Transverse colon (tissue), 4 donors: ENCODE results near the gene TMEM92. TPM values are rescaled to one million over a fixed set of nuclear protein-coding genes. Genes with fewer than 3 reads are reported as not detected.

Experiments
- DNase-seq: peaks from one replicate; pipeline ENCODE4 v3.0.0-alpha.2; 2019
- H3K27ac ChIP-seq, 4 donors: fragments of 200-600 bp; sonication (generic); 2 replicates each; pipeline ENCODE4 v1.5.1; 2016 to 2018; ENCODE audit warnings: inconsistent platforms in 4 of 4
- H3K27me3 ChIP-seq: fragments of 200-600 bp; sonication (generic); 2 replicates; pipeline ENCODE4 v1.5.1; 2017; ENCODE audit warnings: inconsistent platforms
- H3K36me3 ChIP-seq, 4 donors: fragments of 200-600 bp; sonication (generic); 2 replicates each; pipeline ENCODE4 v1.5.1; 2017 to 2019; ENCODE audit warnings: inconsistent platforms in 4 of 4
- H3K4me1 ChIP-seq, 4 donors: fragments of 200-600 bp; sonication (generic); 2 replicates each; pipeline ENCODE4 v1.5.1; 2017 to 2020; ENCODE audit warnings: inconsistent platforms in 4 of 4
- H3K4me3 ChIP-seq, 4 donors: fragments of 200-600 bp; sonication (generic); 1 replicate in 1 of 4; 2 replicates in 3 of 4; pipeline versions ENCODE4 v1.5.1 to v1.6.1; 2017 to 2019; ENCODE audit warnings: inconsistent platforms in 4 of 4
- H3K9me3 ChIP-seq, 2 donors: fragments of 200-600 bp; sonication (generic); 2 replicates each; pipeline ENCODE4 v1.5.1; 2017 to 2019; ENCODE audit warnings: inconsistent platforms in 2 of 2
- EP300 ChIP-seq: sonication (generic); formaldehyde crosslinking; IDR thresholded peaks from one replicate; pipeline ENCODE4 v1.6.1; 2017; ENCODE audit warnings: antibody characterized with exemption, low read depth
- POLR2A ChIP-seq: fragments of 450-650 bp; IDR thresholded peaks from one replicate; pipeline ENCODE4 v1.6.1; 2016; ENCODE audit warnings: antibody characterized with exemption, mild to moderate bottlenecking, moderate library complexity
- POLR2AphosphoS5 ChIP-seq, 3 donors: sonication (generic); formaldehyde crosslinking; IDR thresholded peaks; one replicate each; pipeline ENCODE4 v1.6.1; 2016; ENCODE audit warnings: antibody characterized with exemption in 3 of 3
- WGBS, 2 donors: methylation state at CpG; one replicate each; pipeline ENCODE4 v1.1.5; 2018; ENCODE audit warnings: low coverage in 1 of 2; 5-methylcytosine and 5-hydroxymethylcytosine counted together
- in situ Hi-C, 4 donors: fragments of 200-750 bp; cut with MboI; loops; one replicate each; pipeline versions ENCODE4 v1.15.0 to v1.15.1; 2017; ENCODE audit warnings: low sequenced_read_pairs in 3 of 4, low pct_ligation_motif_present in 1 of 4, low pct_unique_long_range_greater_than_20kb in 1 of 4
- intact Hi-C: fragments of 100-400 bp; cut with DNase I; formaldehyde crosslinking; loops from one replicate; pipeline ENCODE4 v1.15.1; 2023; ENCODE audit warnings: low total_unique reads
- total RNA-seq, 4 donors: library from RNA; depleted of rRNA; stranded (reverse); fragments of >200 nt; gene quantifications; one replicate each; pipeline ENCODE4 v1.1.0, GENCODE V29; 2016
- TF ChIP-seq, protein P1 (sequence below), 5 experiments: fragments of 200-600 bp in 3 of 5; fragments of 450-650 bp in 2 of 5; sonication (generic) in 3 of 5; IDR thresholded peaks; 1 replicate in 2 of 5; 2 replicates in 3 of 5; pipeline ENCODE4 v1.5.1; 2016 to 2017; ENCODE audit warnings: antibody characterized with exemption in 5 of 5, inconsistent platforms in 3 of 5, mild to moderate bottlenecking in 2 of 5, moderate library complexity in 1 of 5

TMEM92 gene
- total RNA-seq, 4 donors from 2014 or later, result 1.9 to 3.7 TPM; not detected in 2

DNA sequence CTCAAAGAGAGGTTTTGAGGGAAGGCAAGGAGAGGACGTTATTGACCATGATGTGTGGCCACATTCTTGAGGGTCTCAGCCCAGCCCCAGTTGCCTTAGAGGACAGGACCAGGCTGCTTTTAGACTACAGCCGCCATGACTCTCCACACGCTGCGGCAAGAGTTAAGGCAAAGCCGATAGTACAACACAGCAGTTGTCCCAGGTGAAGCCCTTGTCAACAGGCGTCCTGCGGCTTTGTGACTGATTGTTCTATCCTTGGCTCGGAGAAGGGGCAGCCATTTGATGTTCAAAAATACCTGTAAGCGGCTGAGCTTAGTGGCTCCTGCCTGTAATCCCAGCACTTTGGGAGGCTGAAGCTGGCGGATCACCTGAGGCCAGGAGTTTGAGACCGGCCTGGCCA lies 28.8 kb downstream of the TMEM92 start:
- peaks cover 0 to 16% (median 11%) of the 10 kb centered on the region in 4 donors for H3K4me1 ChIP-seq
- no peaks in the 10 kb centered on the region for H3K36me3 ChIP-seq
- in situ Hi-C loops, result no loop called here
- intact Hi-C loops, result no loop called here
- no peak overlapping the region for H3K27ac ChIP-seq
- no peak for DNase-seq
- WGBS, 2 donors, result 86 to 93% methylated on average over 1 to 11 of the region's 11 CpGs
- no peak overlapping the region for H3K4me3 ChIP-seq
- no peaks in the 10 kb centered on the region for H3K9me3 ChIP-seq
- TF ChIP-seq EP300 (no peak), POLR2A (no peak), POLR2AphosphoS5 (IDR thresholded peaks at IDR 0.05) (no peak)
- TF ChIP-seq, protein P1, sequence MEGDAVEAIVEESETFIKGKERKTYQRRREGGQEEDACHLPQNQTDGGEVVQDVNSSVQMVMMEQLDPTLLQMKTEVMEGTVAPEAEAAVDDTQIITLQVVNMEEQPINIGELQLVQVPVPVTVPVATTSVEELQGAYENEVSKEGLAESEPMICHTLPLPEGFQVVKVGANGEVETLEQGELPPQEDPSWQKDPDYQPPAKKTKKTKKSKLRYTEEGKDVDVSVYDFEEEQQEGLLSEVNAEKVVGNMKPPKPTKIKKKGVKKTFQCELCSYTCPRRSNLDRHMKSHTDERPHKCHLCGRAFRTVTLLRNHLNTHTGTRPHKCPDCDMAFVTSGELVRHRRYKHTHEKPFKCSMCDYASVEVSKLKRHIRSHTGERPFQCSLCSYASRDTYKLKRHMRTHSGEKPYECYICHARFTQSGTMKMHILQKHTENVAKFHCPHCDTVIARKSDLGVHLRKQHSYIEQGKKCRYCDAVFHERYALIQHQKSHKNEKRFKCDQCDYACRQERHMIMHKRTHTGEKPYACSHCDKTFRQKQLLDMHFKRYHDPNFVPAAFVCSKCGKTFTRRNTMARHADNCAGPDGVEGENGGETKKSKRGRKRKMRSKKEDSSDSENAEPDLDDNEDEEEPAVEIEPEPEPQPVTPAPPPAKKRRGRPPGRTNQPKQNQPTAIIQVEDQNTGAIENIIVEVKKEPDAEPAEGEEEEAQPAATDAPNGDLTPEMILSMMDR (IDR thresholded peaks at IDR 0.05), result no peak
- H3K27me3 ChIP-seq, result no peaks in the 10 kb centered on the region

DNA sequence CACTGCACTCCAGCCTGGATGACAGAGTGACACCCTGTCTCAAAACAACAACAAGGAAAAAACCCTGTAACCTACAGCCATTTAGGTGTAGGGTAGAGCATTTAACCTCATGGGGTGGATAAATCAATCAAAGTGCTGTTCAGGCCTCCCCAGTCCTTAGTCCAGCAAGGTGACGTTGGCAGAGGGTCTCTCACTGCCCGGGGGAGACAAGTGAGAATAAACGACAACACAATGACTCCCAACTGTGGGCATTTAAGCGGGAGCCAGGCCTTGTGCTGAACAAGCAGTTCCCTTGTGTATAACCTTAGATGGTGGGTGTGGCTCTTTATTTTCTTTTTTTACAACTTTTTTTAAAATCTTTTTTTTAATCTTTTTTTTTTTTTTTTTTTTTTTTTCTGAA lies 29.3 kb downstream of the TMEM92 start:
- no peaks in the 10 kb centered on the region for H3K9me3 ChIP-seq
- in situ Hi-C loops (no loop called here), intact Hi-C loops (no loop called here)
- TF ChIP-seq, protein P1 (IDR thresholded peaks at IDR 0.05), result no peak
- no peak for TF ChIP-seq POLR2AphosphoS5 (IDR thresholded peaks at IDR 0.05)
- TF ChIP-seq POLR2A, result no peak
- TF ChIP-seq EP300, result no peak
- no peak overlapping the region for H3K27ac ChIP-seq
- no peaks in the 10 kb centered on the region for H3K36me3 ChIP-seq
- no peaks in the 10 kb centered on the region for H3K27me3 ChIP-seq
- no peak for DNase-seq
- 75 to 84% methylated on average over 4 of the region's 4 CpGs for WGBS, 2 donors
- H3K4me1 ChIP-seq, result peaks cover 0 to 18% (median 12%) of the 10 kb centered on the region in 4 donors
- no peak overlapping the region for H3K4me3 ChIP-seq

DNA sequence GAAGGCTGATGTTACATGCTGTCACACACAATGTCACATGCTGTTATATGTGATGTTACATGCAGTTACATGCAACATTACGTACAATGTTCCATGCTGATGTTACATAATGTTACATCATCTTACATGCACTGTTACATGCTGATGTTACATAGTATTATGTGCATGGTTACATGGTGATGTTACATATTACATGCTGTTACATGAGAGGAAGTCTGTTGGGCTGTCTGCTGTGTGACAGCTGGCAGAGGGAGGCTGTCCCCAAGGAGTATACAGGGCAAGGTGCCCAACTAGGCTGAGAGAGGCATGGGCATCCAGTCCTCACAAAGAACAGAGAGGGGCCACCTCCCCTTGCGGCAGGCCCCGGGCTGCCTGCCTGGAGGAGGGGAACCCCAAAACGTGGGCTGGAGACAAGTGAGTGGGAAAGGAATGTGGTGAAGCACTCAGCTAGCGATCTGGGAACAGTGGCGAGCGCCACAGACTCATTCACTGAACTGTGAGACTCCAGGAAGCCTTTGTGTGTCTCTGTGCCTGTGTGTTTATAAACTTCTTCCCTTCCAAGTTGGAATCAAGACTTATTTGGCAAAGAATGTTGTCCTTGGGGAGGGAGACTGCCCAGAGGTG lies 30.6 kb downstream of the TMEM92 start:
- H3K36me3 ChIP-seq, result no peaks in the 10 kb centered on the region
- no peak for DNase-seq
- in situ Hi-C loops (no loop called here), intact Hi-C loops (no loop called here)
- no peak overlapping the region for H3K4me3 ChIP-seq
- WGBS, 2 donors, result 49 to 55% methylated on average over 6 to 7 of the region's 7 CpGs
- H3K9me3 ChIP-seq, result no peaks in the 10 kb centered on the region
- no peak for TF ChIP-seq POLR2AphosphoS5 (IDR thresholded peaks at IDR 0.05)
- TF ChIP-seq, protein P1 (IDR thresholded peaks at IDR 0.05), result no peak
- peaks cover 0 to 22% (median 12%) of the 10 kb centered on the region in 4 donors for H3K4me1 ChIP-seq
- peak overlapping the region in 2 of 4 donors; percentile 8 to 48 for H3K27ac ChIP-seq
- no peaks in the 10 kb centered on the region for H3K27me3 ChIP-seq

DNA sequence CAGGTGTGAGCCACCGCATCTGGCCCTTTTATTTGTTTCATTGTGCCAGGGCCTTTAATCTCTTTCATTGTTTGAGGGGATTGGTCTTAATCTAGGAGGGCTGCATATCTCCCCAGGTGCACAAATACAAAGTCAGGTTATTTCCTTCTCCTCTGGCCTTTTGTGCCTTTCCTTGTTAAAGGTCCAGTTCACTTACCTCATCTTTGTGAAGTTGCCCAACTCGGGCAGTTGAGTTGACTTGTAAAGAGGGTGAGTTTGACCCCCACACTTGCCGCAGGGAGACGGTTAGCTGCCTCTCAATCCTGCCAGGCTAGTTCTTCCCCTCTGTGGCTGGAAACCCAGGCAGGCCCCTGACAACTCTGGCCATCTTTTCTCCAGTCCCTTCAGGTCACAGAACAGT lies 33.4 kb downstream of the TMEM92 start:
- TF ChIP-seq, protein P1 (IDR thresholded peaks at IDR 0.05), result no peak
- TF ChIP-seq POLR2AphosphoS5 (IDR thresholded peaks at IDR 0.05) (no peak), EP300 (no peak), POLR2A (no peak)
- H3K9me3 ChIP-seq, result no peaks in the 10 kb centered on the region
- H3K27ac ChIP-seq, result peak overlapping the region in 1 of 4 donors; percentile 31
- no peak for DNase-seq
- in situ Hi-C loops, result no loop called here
- peaks cover 0 to 22% (median 8%) of the 10 kb centered on the region in 4 donors for H3K4me1 ChIP-seq
- H3K36me3 ChIP-seq, result no peaks in the 10 kb centered on the region
- intact Hi-C loops, result no loop called here
- no peaks in the 10 kb centered on the region for H3K27me3 ChIP-seq
- H3K4me3 ChIP-seq, result no peak overlapping the region
- WGBS, 2 donors, result 91% methylated on average over 4 of the region's 4 CpGs; no CpG with 5 or more reads in 1 of the 2 donors
